ENCODE results near the gene CLINT1. TPM values are rescaled to one million over a fixed set of nuclear protein-coding genes. Genes with fewer than 3 reads are reported as not detected.
A peak's percentile ranks its signal among the peaks of the same experiment; 100 is the strongest.
"Not testable (repeated sequence)": the region's sequence is repeated elsewhere in the genome, so short reads cannot be mapped to it uniquely, and the experiment has no call there.

The CLINT1 gene
- polyA plus RNA-seq, 6 donors from 2014 or later = 54.7 to 93.6 (median 80.4) TPM

DNA sequence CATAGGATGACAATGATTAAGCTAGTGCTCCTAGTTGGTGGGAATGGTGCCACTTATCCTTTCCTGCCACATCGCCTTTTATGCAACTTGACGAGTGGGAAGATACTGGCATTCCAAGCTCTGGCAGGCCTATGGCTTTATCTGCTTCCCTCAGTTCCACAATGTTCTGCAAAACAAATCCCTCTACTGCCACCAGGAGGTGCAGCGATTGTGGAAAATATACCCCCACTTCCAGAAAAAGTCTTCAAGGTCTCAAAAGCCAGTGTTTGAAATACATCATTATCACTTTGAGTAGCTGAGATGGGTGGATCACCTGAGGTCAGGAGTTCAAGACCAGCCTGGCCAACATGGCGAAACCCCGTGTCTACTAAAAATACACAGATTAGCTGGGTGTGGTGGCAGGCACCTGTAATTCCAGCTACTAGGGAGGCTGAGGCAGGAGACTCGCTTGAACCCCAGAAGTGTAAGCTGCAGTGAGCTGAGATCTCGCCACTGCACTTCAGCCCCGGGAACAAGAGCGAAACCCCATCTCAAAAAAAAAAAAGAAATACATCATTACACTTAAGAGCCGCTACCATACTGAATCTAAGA, 3.4 kb downstream of the CLINT1 start:
- Mint-ChIP-seq H3K4me1 (peaks cover 39 to 64% (median 52%) of the 10 kb centered on the region in 3 donors), H3K4me3 (peak overlapping the region in 2 of 8 donors; percentile 62 to 64), H3K9me3 (no peaks in the 10 kb centered on the region), H3K36me3 (no peaks in the 10 kb centered on the region), H3K27ac (peak overlapping the region in 2 of 6 donors; percentile 19 to 82), H3K27me3 (no peaks in the 10 kb centered on the region)
- no peak for DNase-seq
- ATAC-seq (ENCODE audit: low read depth in 2 of 2) = no peak

DNA sequence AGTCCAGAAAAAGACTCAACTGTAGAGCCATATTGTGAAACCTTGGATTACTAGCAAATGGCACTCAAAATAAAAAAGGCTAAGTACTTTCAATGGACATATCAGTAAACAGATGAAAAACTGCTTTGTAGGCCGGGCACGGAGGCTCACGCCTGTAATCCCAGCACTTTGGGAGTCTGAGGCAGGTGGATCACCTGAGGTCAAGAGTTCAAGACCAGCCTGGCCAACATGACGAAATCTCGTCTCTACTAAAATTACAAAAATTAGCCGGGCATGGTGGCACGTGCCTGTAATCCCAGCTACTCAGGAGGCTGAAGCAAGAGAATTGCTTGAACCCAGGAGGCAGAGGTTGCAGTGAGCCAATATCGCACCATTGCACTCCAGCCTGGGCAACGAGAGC, 5.6 kb downstream of the CLINT1 start:
- peaks cover 35 to 64% (median 53%) of the 10 kb centered on the region in 3 donors for H3K4me1 Mint-ChIP-seq
- H3K4me3 Mint-ChIP-seq; H3K27me3 Mint-ChIP-seq; DNase-seq; H3K36me3 Mint-ChIP-seq; H3K27ac Mint-ChIP-seq; H3K9me3 Mint-ChIP-seq; ATAC-seq (ENCODE audit: low read depth in 2 of 2): not testable (repeated sequence)

DNA sequence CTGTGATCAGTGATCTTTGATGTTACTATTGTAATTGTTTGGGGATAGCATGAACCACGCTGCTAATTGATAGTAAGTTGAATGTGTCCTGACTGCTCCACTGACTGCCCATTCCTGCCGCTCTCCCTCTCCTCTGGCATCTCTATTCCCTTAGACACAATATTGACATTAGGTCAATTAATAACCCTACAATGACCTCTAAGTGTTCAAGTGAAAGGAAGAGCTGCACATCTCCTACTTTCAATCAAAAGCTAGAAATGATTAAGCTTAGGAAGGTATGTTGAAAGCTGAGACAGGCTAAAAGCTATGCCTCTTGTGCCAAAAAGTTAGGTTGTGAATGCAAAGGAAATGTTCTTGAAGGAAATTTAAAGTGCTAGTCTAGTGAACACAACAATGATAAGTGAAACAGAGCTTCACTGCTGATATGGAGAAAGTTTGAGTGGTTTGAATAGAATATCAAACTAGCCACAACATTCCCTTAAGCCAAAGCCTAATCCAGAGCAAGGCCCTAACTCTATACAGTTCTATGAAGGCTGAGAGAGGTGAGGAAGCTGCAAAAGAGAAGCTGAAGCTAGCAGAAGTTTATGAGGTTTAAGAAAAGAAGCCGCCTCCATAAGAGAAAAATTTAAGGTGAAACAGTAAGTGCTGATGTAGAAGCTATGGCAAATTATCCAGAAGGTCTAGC, 12.9 kb downstream of the CLINT1 start:
- no peak overlapping the region for H3K4me3 Mint-ChIP-seq
- peak overlapping the region in 1 of 6 donors; percentile 74 for H3K27ac Mint-ChIP-seq

DNA sequence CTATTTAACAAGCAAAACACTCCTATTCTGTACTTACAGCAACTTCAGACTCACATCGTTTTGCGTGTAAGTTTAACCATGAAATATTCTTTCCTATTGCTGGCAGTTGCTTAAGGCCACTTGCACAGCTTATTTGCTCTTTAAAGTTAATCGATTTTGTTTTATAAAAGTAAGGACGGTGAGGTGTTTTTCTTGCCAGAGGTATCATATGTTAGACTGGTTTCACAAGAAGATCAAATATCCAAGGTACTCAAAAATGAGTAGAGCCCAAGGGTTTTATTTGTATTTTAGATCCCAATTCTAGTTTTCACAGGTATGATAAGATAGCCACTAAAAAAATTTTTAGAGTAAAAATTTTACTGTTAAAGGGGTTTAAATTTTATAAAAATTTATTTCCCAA, 16.2 kb downstream of the CLINT1 start:
- H3K27me3 Mint-ChIP-seq = no peaks in the 10 kb centered on the region
- no peak overlapping the region for H3K27ac Mint-ChIP-seq
- no peak for ATAC-seq (ENCODE audit: low read depth in 2 of 2)
- H3K4me3 Mint-ChIP-seq = no peak overlapping the region
- peaks cover 0 to 5% of the 10 kb centered on the region in 2 donors for H3K36me3 Mint-ChIP-seq
- no peak for DNase-seq
- no peaks in the 10 kb centered on the region for H3K9me3 Mint-ChIP-seq
- peaks cover 9 to 20% (median 11%) of the 10 kb centered on the region in 3 donors for H3K4me1 Mint-ChIP-seq

More for the DNA sequence above, 12.9 kb downstream of the CLINT1 start:
- Mint-ChIP-seq H3K36me3 (peaks cover 0 to 10% of the 10 kb centered on the region in 2 donors), H3K27me3 (no peaks in the 10 kb centered on the region), H3K9me3 (no peaks in the 10 kb centered on the region), H3K4me1 (peaks cover 10 to 18% (median 17%) of the 10 kb centered on the region in 3 donors)
- DNase-seq = no peak
- ATAC-seq (ENCODE audit: low read depth in 2 of 2) = no peak

DNA sequence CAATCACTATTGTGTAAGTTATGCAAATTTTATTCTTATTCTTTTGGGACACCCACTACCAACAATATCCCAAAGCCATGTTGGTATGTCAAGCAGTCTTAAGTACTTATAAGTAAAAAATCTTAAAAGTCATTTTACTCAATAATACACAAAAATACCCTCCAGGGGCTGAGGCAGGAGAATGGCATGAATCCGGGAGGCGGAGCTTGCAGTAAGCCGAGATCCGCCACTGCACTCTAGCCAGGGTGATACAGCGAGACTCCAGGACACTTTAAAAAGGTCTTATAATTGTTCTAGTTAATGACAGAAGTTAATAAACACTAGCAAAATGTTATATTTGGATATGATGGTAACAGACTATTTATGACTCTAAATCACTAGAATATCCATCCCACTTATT, 16.8 kb downstream of the CLINT1 start:
- H3K9me3 Mint-ChIP-seq = no peaks in the 10 kb centered on the region
- no peaks in the 10 kb centered on the region for H3K27me3 Mint-ChIP-seq
- H3K4me3 Mint-ChIP-seq = no peak overlapping the region
- DNase-seq (no peak), ATAC-seq (ENCODE audit: low read depth in 2 of 2) (no peak)
- peaks cover 0 to 5% of the 10 kb centered on the region in 2 donors for H3K36me3 Mint-ChIP-seq
- no peak overlapping the region for H3K27ac Mint-ChIP-seq
- peaks cover 9 to 22% (median 12%) of the 10 kb centered on the region in 3 donors for H3K4me1 Mint-ChIP-seq

DNA sequence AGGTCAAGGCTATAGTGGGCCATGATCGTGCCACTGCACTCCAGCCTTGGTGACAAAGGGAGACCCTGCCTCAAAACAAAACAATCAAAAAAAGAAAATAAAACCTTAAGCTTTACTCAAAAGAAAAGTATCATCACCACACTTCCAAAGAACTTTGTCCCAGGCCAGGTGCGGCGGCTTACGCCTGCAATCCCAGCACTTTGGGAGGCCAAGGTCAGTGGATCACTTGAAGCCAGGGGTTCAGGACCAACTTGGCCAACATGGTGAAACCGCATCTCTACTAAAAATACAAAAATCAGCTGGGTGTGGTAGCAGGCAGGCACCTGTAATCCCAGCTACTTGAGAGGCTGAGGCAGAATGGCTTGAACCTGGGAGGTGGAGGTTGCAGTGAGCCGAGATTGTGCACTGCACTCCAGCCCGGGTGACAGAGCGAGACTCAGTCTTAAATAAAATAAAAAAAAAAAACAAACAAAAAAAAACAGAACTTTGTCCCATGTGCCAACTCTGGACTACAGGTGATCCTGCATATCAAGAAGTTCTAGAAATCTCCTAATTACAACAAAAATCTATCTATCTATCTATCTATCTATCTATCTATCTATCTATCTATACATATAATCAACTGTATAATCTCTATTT, 19.7 kb downstream of the CLINT1 start:
- Mint-ChIP-seq H3K9me3 (no peaks in the 10 kb centered on the region), H3K4me1 (peaks cover 17 to 39% (median 19%) of the 10 kb centered on the region in 3 donors), H3K4me3 (no peak overlapping the region), H3K27me3 (no peaks in the 10 kb centered on the region), H3K36me3 (no peaks in the 10 kb centered on the region), H3K27ac (no peak overlapping the region)
- ATAC-seq (ENCODE audit: low read depth in 2 of 2) (no peak), DNase-seq (no peak)

DNA sequence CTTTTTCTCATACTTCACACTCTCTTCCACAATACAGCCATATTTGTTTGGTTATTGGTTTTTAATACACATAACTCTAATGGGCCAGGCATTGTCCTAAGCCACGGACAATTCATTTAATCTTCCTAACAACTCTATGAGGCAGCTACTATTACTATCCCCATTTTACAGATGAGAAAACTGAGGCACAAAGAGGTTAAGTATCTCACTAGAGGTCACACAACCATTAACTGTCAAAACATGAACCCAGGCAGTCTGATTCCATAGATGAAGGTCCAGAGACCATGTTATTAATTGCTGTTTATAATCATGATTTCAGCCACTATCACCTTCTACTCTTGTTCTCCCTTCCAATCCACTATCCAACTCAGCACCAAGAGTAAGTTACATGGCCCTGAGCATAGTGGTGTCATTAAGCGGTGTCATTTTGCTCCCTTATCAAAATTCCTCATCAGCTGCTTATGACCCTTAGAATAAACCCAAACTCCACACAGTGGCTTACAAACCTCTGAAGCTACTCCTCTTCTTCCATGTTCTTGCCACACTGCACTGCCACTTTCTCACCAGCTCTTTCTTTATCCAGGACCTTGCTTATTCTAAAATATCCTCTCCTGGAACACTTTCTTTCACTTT, 22.7 kb downstream of the CLINT1 start:
- peaks cover 35 to 62% (median 46%) of the 10 kb centered on the region in 3 donors for H3K4me1 Mint-ChIP-seq
- no peak overlapping the region for H3K4me3 Mint-ChIP-seq
- DNase-seq (no peak), ATAC-seq (ENCODE audit: low read depth in 2 of 2) (no peak)
- H3K9me3 Mint-ChIP-seq = no peaks in the 10 kb centered on the region
- no peak overlapping the region for H3K27ac Mint-ChIP-seq
- H3K27me3 Mint-ChIP-seq = no peaks in the 10 kb centered on the region
- H3K36me3 Mint-ChIP-seq = no peaks in the 10 kb centered on the region

DNA sequence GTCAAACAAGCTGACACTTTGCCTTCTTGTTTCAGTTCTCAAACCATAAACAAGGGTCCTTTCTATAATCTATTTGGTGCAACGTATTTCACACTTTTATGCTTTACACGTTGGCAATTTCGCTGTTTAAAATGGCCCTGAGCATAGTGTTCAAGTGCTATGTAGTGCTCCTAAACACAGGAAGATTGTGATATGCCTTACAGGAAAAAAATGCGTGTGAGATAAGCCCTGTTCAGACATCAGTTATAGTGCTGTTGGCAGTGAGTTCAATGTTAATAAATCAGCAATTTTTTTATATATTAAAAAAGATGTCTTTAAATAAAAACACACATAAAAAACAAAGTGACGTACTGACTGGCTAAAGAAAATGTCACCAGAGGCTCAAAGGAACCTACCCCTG, 23.9 kb downstream of the CLINT1 start:
- no peak for ATAC-seq (ENCODE audit: low read depth in 2 of 2)
- H3K27me3 Mint-ChIP-seq = no peaks in the 10 kb centered on the region
- peak overlapping the region in 1 of 6 donors; percentile 31 for H3K27ac Mint-ChIP-seq
- no peak overlapping the region for H3K4me3 Mint-ChIP-seq
- H3K9me3 Mint-ChIP-seq = no peaks in the 10 kb centered on the region
- no peaks in the 10 kb centered on the region for H3K36me3 Mint-ChIP-seq
- no peak for DNase-seq
- peaks cover 33 to 70% (median 55%) of the 10 kb centered on the region in 3 donors for H3K4me1 Mint-ChIP-seq

DNA sequence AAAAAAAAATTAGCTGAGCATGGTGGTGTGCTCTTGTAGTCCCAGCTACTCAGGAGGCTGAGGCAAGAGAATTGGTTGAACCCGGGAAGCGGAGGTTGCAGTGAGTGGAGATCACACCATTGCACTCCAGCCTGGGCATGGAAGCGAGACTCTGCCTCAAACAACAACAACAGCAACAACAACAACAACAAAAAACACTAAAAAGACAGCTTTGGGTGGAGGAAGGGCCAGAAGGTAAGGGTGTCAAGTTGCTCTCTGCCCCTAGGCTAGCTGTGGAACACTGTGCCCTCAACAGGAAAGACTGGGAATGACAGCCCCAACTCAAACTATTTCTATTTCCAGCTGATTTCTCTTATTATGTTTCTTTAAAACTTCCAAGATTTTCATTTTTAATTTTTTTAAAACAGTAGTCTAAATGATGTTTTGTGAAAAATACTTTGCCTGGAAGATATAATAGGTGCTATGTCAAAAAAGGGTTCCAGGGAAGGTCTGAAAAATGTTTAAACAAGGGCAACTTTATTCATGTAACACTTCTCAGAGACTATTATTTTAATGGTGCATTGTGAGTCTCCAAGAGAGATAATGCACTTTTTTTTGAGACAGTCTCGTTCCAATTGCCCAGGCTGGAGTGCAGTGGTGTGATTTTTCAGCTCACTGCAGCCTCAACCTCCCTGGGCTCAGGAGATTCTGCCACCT, 29.9 kb downstream of the CLINT1 start:
- DNase-seq (no peak), ATAC-seq (ENCODE audit: low read depth in 2 of 2) (peak in 1 of 2 donors; percentile 32)
- H3K36me3 Mint-ChIP-seq = no peaks in the 10 kb centered on the region
- H3K27me3 Mint-ChIP-seq = no peaks in the 10 kb centered on the region
- H3K4me3 Mint-ChIP-seq = peak overlapping the region in 1 of 8 donors; percentile 83
- H3K27ac Mint-ChIP-seq = peak overlapping the region in 2 of 6 donors; percentile 69 to 88
- H3K4me1 Mint-ChIP-seq = peaks cover 31 to 75% (median 58%) of the 10 kb centered on the region in 3 donors
- no peaks in the 10 kb centered on the region for H3K9me3 Mint-ChIP-seq

DNA sequence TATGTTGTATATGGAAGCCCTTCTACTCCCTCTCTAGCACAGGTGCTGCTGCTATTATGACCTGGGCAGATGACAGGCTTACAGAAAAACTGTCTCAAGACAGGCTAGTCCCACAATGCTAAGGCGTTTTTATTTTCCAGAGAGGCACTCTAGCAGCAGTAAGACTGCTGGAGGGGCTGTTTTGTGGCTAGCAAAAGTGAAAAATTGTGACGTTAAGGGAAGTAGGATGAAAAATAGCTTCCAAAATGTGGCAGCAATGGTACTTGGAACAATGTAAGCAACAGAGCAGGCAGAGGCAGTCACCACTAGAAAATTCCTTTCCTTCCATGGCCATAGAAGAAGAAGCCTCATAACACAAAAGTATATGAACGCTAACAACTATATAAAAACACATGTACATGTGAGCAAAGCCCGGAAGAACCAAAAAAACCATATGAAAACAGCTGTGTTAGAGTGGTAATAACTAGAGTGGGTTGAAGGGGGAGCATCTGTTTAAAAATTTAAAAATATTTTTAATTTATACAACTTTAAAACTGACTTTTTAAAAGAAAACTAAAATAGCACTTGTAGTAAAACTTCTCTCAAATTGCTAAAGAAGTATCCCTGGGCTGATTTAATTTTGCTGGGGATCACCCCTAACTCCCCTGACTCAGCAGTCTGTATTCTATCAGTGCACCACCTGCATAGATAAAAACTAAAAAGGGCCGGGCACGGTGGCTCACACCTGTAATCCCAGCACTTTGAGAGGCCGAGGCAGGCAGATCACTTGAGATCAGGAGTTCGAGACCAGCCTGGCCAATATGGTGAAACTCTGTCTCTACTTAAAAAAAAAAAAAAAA, 30.6 kb downstream of the CLINT1 start:
- Mint-ChIP-seq H3K4me1 (peaks cover 27 to 67% (median 53%) of the 10 kb centered on the region in 3 donors), H3K9me3 (no peaks in the 10 kb centered on the region), H3K36me3 (no peaks in the 10 kb centered on the region), H3K27ac (peak overlapping the region in 5 of 6 donors; percentile 7 to 90 (median 35)), H3K4me3 (peak overlapping the region in 4 of 8 donors; percentile 0 to 23 (median 18)), H3K27me3 (no peaks in the 10 kb centered on the region)
- ATAC-seq (ENCODE audit: low read depth in 2 of 2) = peak; percentile 10 to 44
- DNase-seq = no peak

DNA sequence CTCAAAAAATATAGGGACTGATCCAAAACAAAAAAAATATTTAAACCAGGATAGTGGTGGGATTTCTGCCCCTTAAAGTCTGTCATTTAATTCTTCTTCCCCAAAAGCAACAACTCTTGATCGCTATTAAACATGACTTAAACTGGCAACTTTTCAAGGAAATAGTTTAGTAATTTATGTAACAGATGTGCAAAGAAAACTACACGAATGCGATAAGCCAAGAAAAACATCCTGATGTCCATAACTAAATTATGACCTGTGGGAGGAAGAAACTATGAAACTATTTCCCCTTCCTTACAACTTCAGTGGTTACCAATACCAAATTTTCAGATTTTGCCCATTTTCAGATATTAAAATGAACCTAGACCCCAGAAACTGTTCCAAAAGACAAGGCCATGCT, 31.5 kb downstream of the CLINT1 start:
- Mint-ChIP-seq H3K27ac (peak overlapping the region in 3 of 6 donors; percentile 7 to 65 (median 29)), H3K4me1 (peaks cover 21 to 58% (median 47%) of the 10 kb centered on the region in 3 donors)

DNA sequence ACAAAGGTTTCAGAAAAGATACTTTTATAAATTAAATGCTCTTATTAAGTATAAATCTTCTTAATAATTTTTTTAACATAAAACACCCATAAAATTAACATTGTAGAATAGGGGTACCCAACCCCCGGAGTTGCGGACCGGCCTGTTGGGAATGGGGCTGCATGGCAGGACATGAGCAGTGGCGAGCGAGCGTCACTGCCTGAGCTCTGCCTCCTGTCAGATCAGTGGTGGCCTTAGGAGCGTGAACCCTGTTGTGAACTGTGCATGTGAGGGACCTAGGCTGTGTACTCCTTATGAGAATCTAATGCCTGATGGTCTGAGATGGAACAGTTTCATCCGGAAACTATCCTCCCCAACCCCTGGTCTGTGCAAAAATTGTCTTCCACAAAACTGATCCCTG, 35.3 kb downstream of the CLINT1 start:
- H3K9me3 Mint-ChIP-seq = peaks cover 0 to 5% (median 3%) of the 10 kb centered on the region in 7 donors
- no peak for DNase-seq
- peaks cover 0 to 5% of the 10 kb centered on the region in 2 donors for H3K36me3 Mint-ChIP-seq
- ATAC-seq (ENCODE audit: low read depth in 2 of 2) = no peak
- H3K4me3 Mint-ChIP-seq = no peak overlapping the region
- H3K27me3 Mint-ChIP-seq = no peaks in the 10 kb centered on the region
- no peak overlapping the region for H3K27ac Mint-ChIP-seq
- H3K4me1 Mint-ChIP-seq = peaks cover 15 to 34% (median 32%) of the 10 kb centered on the region in 3 donors

More for the DNA sequence above, 31.5 kb downstream of the CLINT1 start:
- DNase-seq (no peak), ATAC-seq (ENCODE audit: low read depth in 2 of 2) (no peak)
- Mint-ChIP-seq H3K9me3 (peaks cover 0 to 2% (median 0%) of the 10 kb centered on the region in 7 donors), H3K27me3 (no peaks in the 10 kb centered on the region), H3K4me3 (no peak overlapping the region), H3K36me3 (peaks cover 0 to 1% of the 10 kb centered on the region in 2 donors)

All from naive B cell (primary cell).